Stimulated activated CD4-positive, alpha-beta T cell treated with anti-CD3 and anti-CD28 coated beads, TNF-alpha, amount 100 ng/mL, for 4 hours (primary cell): ENCODE results near the gene MYO10.
"Not testable (repeated sequence)": the region's sequence is repeated elsewhere in the genome, so short reads cannot be mapped to it uniquely, and the experiment has no call there.

ENCODE experiments used
- DNase-seq, 3 experiments: peaks; one replicate each; pipeline ENCODE4 v3.0.0-alpha.2; 2020; ENCODE audit warnings: low read depth in 3 of 3

MYO10 gene

GRCh38 chr5:16784088-16784487 is 152.0 kb downstream of the MYO10 start:
- no peak for DNase-seq

DNA sequence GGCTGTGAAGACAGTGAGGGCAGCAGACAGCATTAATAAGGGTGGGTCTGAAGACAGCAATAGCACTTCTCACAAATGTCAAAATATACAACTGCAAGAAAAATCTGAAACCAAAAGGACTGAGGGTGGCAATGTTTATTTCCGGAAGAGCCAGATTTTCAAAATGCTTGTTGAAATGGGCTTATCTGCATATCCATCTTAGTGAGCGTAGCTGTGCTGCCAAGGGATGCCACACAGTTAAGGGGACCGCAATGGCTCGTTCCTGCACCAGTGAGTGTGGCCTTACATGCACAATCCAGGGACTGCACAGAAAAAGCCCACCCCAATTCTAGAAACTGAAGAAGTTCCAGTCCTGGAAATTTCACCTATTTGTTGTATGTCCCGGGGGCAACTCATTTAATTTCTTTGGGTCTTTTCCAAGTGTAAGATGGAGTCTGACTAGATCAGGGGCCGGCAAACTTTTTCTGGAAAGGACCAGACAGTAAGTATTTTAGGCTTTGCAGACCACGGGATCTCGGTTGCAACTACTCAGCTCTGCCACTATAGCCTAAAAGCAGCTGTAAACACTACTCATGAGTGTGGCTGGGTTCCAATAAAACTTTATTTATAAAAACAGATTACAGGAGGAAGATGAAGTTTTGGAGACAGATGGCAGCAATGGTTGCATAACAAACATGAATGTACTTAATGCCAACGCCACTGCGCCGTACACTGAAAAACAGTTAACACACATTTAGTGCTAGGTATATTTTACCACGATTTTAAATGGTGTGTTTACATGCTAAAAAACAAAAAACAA is 154.1 kb downstream of the MYO10 start:
- DNase-seq = no peak

GRCh38 chr5:16780325-16780724 is 155.8 kb downstream of the MYO10 start:
- DNase-seq = no peak

DNA sequence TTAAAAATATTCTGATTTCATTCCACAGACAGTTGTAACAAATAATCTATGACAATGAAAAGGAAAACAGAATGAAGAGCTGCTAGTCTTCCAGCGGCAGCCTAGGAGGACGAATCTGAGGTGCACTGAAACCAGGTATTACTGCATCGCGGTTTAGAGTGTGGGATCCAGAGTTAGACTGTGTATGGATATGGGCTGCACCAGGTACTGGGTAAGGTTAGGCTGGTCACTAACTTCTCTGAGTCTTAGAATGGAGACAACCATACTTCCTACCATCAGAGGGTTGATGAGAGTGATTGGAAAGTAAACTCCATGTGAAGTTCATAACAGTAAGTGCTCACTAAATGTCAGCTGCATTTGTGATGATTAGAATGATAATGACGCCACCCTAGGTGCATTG is 158.7 kb downstream of the MYO10 start:
- DNase-seq = no peak

GRCh38 chr5:16776611-16777251 is 159.4 kb downstream of the MYO10 start:
- DNase-seq = no peak

GRCh38 chr5:16774806-16775205 is 161.3 kb downstream of the MYO10 start:
- no peak for DNase-seq

GRCh38 chr5:16773991-16774390 is 162.1 kb downstream of the MYO10 start:
- no peak for DNase-seq

DNA sequence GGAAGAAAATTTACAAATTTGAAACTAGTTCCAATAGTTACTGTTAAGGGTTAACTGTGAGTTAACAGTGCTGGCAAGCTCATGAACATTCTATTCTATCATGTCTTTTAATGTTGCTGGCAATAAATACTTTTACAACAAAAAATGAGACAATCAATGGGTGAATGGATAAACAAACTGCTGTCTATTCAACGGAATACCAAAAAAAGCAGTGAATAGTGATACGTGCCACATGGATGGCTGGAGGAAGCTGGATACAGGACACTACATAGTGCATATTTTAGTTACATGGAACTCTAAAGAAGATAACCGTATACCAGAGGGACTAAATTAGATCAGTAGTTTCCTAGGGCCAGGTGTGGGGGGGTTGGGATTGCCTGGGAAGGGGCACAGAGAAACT is 163.5 kb downstream of the MYO10 start:
- DNase-seq = no peak

- no peak for DNase-seq
Measured at GRCh38 chr5:16768184-16768583, 167.9 kb downstream of the MYO10 start.

DNA sequence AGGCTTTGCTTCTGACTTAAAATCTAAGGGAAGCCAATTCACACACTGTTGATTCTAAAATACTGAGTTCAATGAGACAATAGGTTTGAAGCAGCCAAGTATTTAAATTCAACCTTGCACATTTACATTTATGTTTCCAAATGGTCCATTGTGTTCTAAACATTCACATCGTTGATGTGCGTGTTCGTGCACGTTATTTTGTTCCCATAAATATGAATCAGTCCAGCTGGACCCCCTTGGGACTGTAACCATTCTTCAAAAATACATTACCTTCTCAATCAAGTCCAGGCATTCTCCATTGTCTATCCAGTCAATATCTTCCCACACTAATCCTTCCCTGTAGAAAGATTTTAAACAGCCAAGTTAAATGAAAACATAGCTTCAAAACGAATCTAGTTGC is 172.9 kb downstream of the MYO10 start:
- DNase-seq = no peak

DNA sequence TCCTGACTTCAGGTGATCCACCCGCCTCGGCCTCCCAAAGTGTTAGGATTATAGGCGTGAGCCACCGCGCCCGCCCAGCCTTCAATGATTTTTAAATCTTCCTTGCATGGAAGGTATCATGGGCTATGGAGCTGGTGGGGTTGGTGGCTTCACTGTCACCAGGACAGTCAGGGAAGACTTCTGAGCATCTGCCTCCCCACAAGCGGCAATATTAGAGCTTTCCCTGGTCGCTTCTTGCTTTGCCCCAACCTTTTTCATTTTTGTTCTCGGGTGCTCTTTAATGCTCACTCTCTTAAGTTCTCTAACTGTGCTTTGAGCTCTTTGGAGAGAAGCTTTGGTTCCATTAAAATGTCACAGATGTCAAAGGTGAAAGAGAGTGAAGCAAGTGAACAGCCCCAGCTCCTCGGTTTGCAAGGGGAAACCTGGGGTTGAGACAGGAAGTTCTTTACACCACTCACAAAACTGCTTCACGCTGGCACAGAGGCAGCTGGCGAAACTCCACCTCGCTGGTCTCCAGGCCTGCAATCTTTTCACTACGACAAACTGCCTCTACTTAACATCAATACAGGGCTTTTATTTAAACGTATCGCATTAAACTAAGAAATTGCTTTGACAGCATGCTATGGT is 176.8 kb downstream of the MYO10 start:
- DNase-seq = no peak

DNA sequence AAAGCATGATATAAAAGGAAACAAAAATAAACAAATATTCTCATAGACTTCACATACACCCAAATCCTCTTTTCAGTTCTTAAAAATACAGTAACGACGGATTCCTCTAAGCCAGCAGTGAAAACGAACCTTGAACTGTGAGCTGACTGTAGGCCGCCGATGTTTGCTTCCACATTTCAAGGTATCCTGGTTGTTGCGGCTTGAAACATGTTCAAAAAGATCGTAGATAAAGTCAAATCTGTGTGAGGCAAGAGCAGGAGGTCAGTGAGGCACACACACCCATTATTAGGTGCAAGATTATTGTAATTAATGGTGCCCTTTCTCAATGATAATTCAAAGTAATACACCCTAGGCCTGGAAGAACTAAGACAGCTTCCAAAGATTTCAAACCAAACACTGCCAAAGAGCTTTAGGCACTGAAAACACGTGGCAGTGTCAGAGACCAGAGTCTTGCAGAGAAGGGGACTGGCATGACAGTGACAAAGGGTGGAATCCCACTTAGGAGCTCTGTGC is 178.0 kb downstream of the MYO10 start:
- no peak for DNase-seq

- DNase-seq = not testable (repeated sequence)
Measured at GRCh38 chr5:16757577-16757976, 178.5 kb downstream of the MYO10 start.

GRCh38 chr5:16757146-16757545 is 178.9 kb downstream of the MYO10 start:
- no peak for DNase-seq

DNA sequence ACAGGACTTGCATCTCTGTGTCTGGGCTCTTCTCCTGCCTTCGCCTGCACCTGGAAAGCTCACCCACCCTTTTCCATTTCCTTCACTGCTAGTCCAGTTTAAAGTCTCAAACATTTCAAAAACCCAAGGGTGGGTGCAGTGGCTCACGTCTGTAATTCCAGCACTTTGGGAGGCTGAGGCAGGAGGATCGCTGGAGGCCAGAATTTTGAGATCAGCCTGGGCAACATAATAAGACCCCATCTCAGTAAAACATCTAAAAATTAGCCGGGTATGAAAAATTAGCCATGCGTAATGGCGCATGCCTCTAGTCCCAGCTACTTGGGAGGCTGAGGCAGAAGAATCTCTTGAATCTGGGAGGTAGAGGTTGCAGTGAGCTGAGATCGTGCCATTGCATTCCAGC is 179.4 kb downstream of the MYO10 start:
- no peak for DNase-seq

- no peak for DNase-seq
Measured at GRCh38 chr5:16755641-16756040, 180.4 kb downstream of the MYO10 start.

DNA sequence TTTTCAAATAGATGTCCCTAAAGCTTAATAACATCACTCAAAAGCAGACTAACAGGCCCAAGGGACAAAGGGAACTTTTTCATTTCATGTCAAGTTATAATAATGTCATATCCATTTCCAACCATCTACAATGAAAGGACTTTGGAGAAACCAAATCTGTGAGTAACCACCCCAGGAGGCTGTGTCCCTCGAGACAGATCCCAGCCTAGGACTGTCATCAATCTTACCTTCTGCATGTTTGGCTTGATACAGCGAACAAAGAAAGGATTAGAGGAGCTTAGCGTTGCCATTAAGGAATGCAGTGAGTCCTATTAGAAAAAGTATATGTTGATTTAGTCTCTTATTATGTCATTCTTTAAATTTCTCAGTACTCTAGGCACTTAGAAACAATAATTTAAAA is 181.5 kb downstream of the MYO10 start:
- DNase-seq = no peak

GRCh38 chr5:16754086-16754485 is 182.0 kb downstream of the MYO10 start:
- DNase-seq = no peak

DNA sequence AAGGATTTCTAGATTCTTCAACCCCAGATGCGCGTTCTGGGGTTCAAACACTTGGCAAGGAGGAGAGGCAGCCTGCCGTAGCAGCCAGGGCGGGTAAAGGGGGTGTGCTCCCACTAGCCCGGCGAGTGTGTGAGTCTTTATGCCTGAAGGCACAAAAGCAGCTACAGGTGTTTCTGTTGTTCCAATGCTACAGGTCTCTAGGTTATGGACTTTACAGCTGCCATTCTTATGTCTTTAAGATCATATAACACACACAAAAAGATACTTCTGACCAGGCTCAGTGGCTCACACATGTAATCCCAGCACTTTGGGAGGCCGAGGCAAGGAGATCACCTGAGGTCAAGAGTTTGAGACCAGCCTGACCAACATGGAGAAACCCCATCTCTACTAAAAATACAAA is 185.6 kb downstream of the MYO10 start:
- no peak for DNase-seq

DNA sequence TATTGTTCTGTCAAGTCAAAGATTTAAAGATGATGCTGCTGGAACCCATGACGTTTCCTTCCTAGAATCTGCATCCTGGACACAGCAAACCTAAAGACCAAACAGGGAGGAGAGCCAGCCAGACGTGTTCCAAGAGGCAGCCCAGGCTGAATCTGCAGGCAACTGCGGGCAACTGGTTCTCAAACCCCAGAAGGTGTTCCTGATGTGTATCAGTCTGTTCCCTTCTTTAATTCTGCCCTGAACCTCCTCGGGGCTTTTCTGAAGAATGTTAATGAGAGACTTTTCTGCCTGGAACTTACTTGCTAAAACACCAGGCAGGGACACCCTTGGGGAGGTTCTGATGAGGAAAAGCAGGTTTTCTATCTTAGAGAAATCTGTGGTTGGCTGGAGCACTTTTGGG is 186.5 kb downstream of the MYO10 start:
- no peak for DNase-seq

GRCh38 chr5:16744164-16744880 is 191.8 kb downstream of the MYO10 start:
- no peak for DNase-seq

DNA sequence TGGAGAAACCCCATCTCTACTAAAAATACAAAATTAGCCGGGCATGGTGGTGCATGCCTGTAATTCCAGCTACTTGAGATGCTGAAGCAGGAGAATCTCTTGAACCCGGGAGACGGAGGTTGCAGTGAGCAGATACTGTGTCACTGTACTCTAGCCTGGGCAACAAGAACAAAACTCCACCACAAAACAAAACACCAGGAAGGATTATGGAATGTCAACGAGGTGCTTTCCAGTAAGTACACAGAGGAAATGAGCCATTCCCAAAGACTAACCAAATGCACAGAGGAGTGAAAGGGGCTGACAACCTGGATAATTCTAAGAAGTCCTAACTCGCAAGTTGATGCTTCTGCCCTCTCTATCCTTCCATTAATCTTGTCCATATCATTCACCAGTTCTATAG is 193.2 kb downstream of the MYO10 start:
- no peak for DNase-seq
